Measurements from ENCODE around the gene BMPER. TPM values are rescaled to one million over a fixed set of nuclear protein-coding genes. Genes with fewer than 3 reads are reported as not detected.

The BMPER gene
- total and polyA plus RNA-seq, 2 of the 8 experiments (the other 6 are each of a cell fraction or from before 2014, with no cell fraction given): 0.33 to 0.69 TPM

GRCh38 chr7:34087892-34088891, 182.9 kb downstream of the BMPER start:
- H3K4me3 ChIP-seq (ENCODE audit: extremely low read depth in 1 of 4, insufficient read depth in 2 of 4, low read depth in 3 of 4, low read length in 4 of 4): no peak overlapping the region
- H4K20me1 ChIP-seq (replicated peaks in 1 of 2; ENCODE audit: control insufficient read depth in 1 of 2, insufficient read depth in 2 of 2, low read length in 2 of 2): no peaks in the 10 kb centered on the region
- H2BK20ac ChIP-seq (ENCODE audit: low read length): 0 out of 2 replicates have a peak overlapping the region, but pooled peaks have one; percentile 52
- no peaks in the 10 kb centered on the region for H3K23me2 ChIP-seq (ENCODE audit: low read depth, low read length)
- no peak overlapping the region for H2BK5ac ChIP-seq (ENCODE audit: low read depth, low read length)
- H3K18ac ChIP-seq (ENCODE audit: extremely low read depth, low read length): no peak overlapping the region
- H3K9ac ChIP-seq (replicated peaks in 1 of 4; ENCODE audit: extremely low read depth in 1 of 4, low read depth in 3 of 4, low read length in 3 of 4): no peak overlapping the region
- H2BK120ac ChIP-seq (replicated peaks; ENCODE audit: low read depth, low read length): no peak overlapping the region
- WGBS, 2 experiments (ENCODE audit: extremely low coverage in 1 of 2, insufficient coverage in 1 of 2, insufficient read length in 1 of 2, insufficient replicate concordance in 2 of 2, low coverage in 1 of 2, low lambda C conversion rate in 2 of 2, missing lambda C conversion rate in 1 of 2): 89% methylated on average over 10 of the region's 10 CpGs; no CpG with 5 or more reads in 1 of the 2 experiments
- H3K9me3 ChIP-seq (ENCODE audit: insufficient read depth in 2 of 2, low read depth in 1 of 2, low read length in 1 of 2): 0 out of 4 replicates have a peak, but pooled peaks cover 0 to 2% of the 10 kb centered on the region in 2 experiments
- H3K56ac ChIP-seq (replicated peaks; ENCODE audit: insufficient read length, low read depth, low read length): no peak overlapping the region
- no peak overlapping the region for H3K27ac ChIP-seq (ENCODE audit: low read depth, low read length)
- H4K5ac ChIP-seq (ENCODE audit: insufficient read length, low read depth, low read length): no peak overlapping the region
- no peak overlapping the region for H3K14ac ChIP-seq (ENCODE audit: insufficient read length)
- no peaks in the 10 kb centered on the region for H3K79me2 ChIP-seq (ENCODE audit: control insufficient read depth in 1 of 2, insufficient read depth in 2 of 2, low read length in 2 of 2)
- DNase-seq (ENCODE audit: low read depth in 1 of 2, low spot score in 2 of 2) (peak; percentile 39 to 77), FAIRE-seq (peak; percentile 97)
- H4K91ac ChIP-seq (replicated peaks; ENCODE audit: insufficient read length, low read length): no peak overlapping the region
- no peak overlapping the region for H3K4ac ChIP-seq (replicated peaks; ENCODE audit: insufficient read length, low read depth, low read length)
- H3K4me1 ChIP-seq (replicated peaks in 1 of 4; ENCODE audit: control insufficient read depth in 3 of 4, insufficient read depth in 4 of 4, low read length in 3 of 4): no peaks in the 10 kb centered on the region
- ChIA-PET CTCF (ENCODE audit: partially characterized antibody) (interaction anchor here (0.6 to 4.3 kb wide), 53 partner anchors 9 to 1198 kb away, joined by 3 to 111 read pairs (median 5); no protein-coding TSS in a partner anchor), POLR2A (ENCODE audit: partially characterized antibody) (interaction anchor here (0.7 kb wide), 1 partner anchor 194 kb away, joined by 3 read pairs; no protein-coding TSS in a partner anchor)
- H4K8ac ChIP-seq (ENCODE audit: extremely low read depth, insufficient read depth, low read length): no peak overlapping the region
- H3K79me1 ChIP-seq (ENCODE audit: low read depth, low read length): no peaks in the 10 kb centered on the region
- H3K23ac ChIP-seq (ENCODE audit: insufficient read length): no peak overlapping the region
- no peaks in the 10 kb centered on the region for H3K36me3 ChIP-seq (ENCODE audit: control insufficient read depth in 2 of 4, insufficient read depth in 4 of 4, low read length in 3 of 4)
- no peak overlapping the region for H2BK15ac ChIP-seq (ENCODE audit: low read length)
- no peak for TF ChIP-seq POLR2AphosphoS5 (IDR thresholded peaks at IDR 0.05; ENCODE audit: low read depth, low read length)
- no peak for TF ChIP-seq NANOG (IDR thresholded peaks at IDR 0.05; ENCODE audit: insufficient read depth, low read depth, low read length, poor library complexity, severe bottlenecking)
- peak; percentile 14; the same call in 1 of the 2 replicates for TF ChIP-seq GABPA (IDR thresholded peaks at IDR 0.05; ENCODE audit: borderline replicate concordance, insufficient read depth, low read length)
- no peak for TF ChIP-seq MAFK (IDR thresholded peaks at IDR 0.05; ENCODE audit: low read depth, low read length)
- TF ChIP-seq SP1 (IDR thresholded peaks at IDR 0.05; ENCODE audit: low read depth, low read length): no peak
- peak; percentile 81 to 86 for TF ChIP-seq RAD21 (IDR thresholded peaks at IDR 0.05 in 1 of 2, conservative IDR thresholded peaks at IDR 0.05 in 1 of 2; ENCODE audit: low read depth in 2 of 2, low read length in 2 of 2)
- peak; percentile 84 to 95 (median 91) for TF ChIP-seq CTCF (IDR thresholded peaks at IDR 0.05; ENCODE audit: control extremely low read depth in 1 of 3, insufficient read depth in 1 of 3, low read depth in 1 of 3, low read length in 3 of 3)
- peak overlapping the region; percentile 95; the same call in 1 of the 2 replicates for H2AFZ ChIP-seq (ENCODE audit: low read length)
- no peak overlapping the region; the same call in 1 of the 2 replicates for H2BK12ac ChIP-seq (ENCODE audit: low read depth, low read length)
- H3K4me2 ChIP-seq (ENCODE audit: insufficient read depth in 1 of 2, low read depth in 2 of 2, low read length in 2 of 2): no peak overlapping the region
- H3K27me3 ChIP-seq (replicated peaks in 1 of 4; ENCODE audit: control insufficient read depth in 3 of 4, extremely low read depth in 1 of 4, insufficient read depth in 3 of 4, low read length in 3 of 4): no peaks in the 10 kb centered on the region
- no peak overlapping the region for H2AK5ac ChIP-seq (ENCODE audit: low read depth, low read length)

Data from H1 (cell line).